NCI-H460 (cell line): ENCODE data around the gene NUCKS1. TPM values are rescaled to one million over a fixed set of nuclear protein-coding genes. Genes with fewer than 3 reads are reported as not detected.

Experiments used
- DNase-seq: peaks from one replicate; pipeline ENCODE4 v3.0.0-alpha.2; 2016; ENCODE audit warnings: low read depth; ENCODE audit errors: extremely low read depth
- total RNA-seq: library from RNA; depleted of rRNA; stranded (reverse); fragments of >200 nt; shearing (Covaris generic); gene quantifications from 2 replicates; pipeline ENCODE4 v1.2.3, GENCODE V29; 2014

The NUCKS1 gene
- total RNA-seq, 1 experiment from 2014 or later = 297 TPM

- no peak for DNase-seq
Observed at GRCh38 chr1:205706601-205707502, 43.1 kb downstream of the NUCKS1 start.

GRCh38 chr1:205704903-205705302, 45.1 kb downstream of the NUCKS1 start:
- no peak for DNase-seq

- no peak for DNase-seq
Observed at GRCh38 chr1:205703072-205703471, 46.9 kb downstream of the NUCKS1 start.

- DNase-seq = no peak
Observed at GRCh38 chr1:205701891-205702290, 48.1 kb downstream of the NUCKS1 start.

- DNase-seq = no peak
Observed at GRCh38 chr1:205701420-205701819, 48.6 kb downstream of the NUCKS1 start.

GRCh38 chr1:205700865-205701401, 49.0 kb downstream of the NUCKS1 start:
- DNase-seq = no peak

GRCh38 chr1:205699416-205699815, 50.6 kb downstream of the NUCKS1 start:
- DNase-seq = no peak

GRCh38 chr1:205698921-205699320, 51.1 kb downstream of the NUCKS1 start:
- DNase-seq = no peak

GRCh38 chr1:205693421-205693991, 56.5 kb downstream of the NUCKS1 start:
- DNase-seq = no peak

GRCh38 chr1:205692423-205692822, 57.6 kb downstream of the NUCKS1 start:
- no peak for DNase-seq

GRCh38 chr1:205690122-205690756, 59.7 kb downstream of the NUCKS1 start:
- no peak for DNase-seq

- DNase-seq = no peak
Observed at GRCh38 chr1:205689479-205689878, 60.5 kb downstream of the NUCKS1 start.

GRCh38 chr1:205688171-205689080, 61.6 kb downstream of the NUCKS1 start:
- no peak for DNase-seq

- DNase-seq = no peak
Observed at GRCh38 chr1:205687242-205687641, 62.7 kb downstream of the NUCKS1 start.

- DNase-seq = no peak
Observed at GRCh38 chr1:205681364-205681763, 68.6 kb downstream of the NUCKS1 start.

- peak; percentile 17 for DNase-seq
Observed at GRCh38 chr1:205680073-205680851, 69.7 kb downstream of the NUCKS1 start, which contains the start of gene SLC45A3. TSS of gene SLC45A3 (minus strand) at chr1:205680509. CDS start at chr1:205664656, 15,853 bp downstream.

GRCh38 chr1:205678286-205679111, 71.5 kb downstream of the NUCKS1 start:
- no peak for DNase-seq

GRCh38 chr1:205677167-205677566, 72.8 kb downstream of the NUCKS1 start:
- no peak for DNase-seq

- no peak for DNase-seq
Observed at GRCh38 chr1:205676597-205676996, 73.4 kb downstream of the NUCKS1 start.
